K562 (cell line): Measurements from ENCODE around the gene RILP. TPM values are rescaled to one million over a fixed set of nuclear protein-coding genes. Genes with fewer than 3 reads are reported as not detected.

Experiments
- E2F1 ChIP-seq: sonication (generic); formaldehyde crosslinking; IDR thresholded peaks from 2 replicates; pipeline ENCODE4 v1.8.1; 2023; ENCODE audit warnings: mild to moderate bottlenecking, missing genetic modification reagents, moderate library complexity
- GTF3C2 ChIP-seq: IDR thresholded peaks from 3 replicates; pipeline ENCODE4 v1.6.1; 2011; ENCODE audit warnings: borderline replicate concordance, mild to moderate bottlenecking, moderate library complexity; ENCODE audit not compliant: insufficient read length; ENCODE audit errors: extremely low read depth
- MCM5 ChIP-seq: fragments of 450-650 bp; IDR thresholded peaks from 2 replicates; pipeline ENCODE4 v1.6.1; 2016; ENCODE audit warnings: low read depth
- NCOA1 ChIP-seq: fragments of 450-650 bp; IDR thresholded peaks from 2 replicates; pipeline ENCODE4 v1.6.1; 2016; ENCODE audit warnings: low read depth
- NR4A1 ChIP-seq, 2 experiments: fragments of 250-450 bp in 1 of 2; fragments of 450-650 bp in 1 of 2; sonication (Bioruptor Pico) in 1 of 2; IDR thresholded peaks; 2 replicates each; pipeline versions ENCODE4 v1.4.0 to v1.6.1; 2016 to 2020; ENCODE audit warnings: mild to moderate bottlenecking in 2 of 2, missing compliant biosample characterization in 1 of 2, missing genetic modification characterization in 1 of 2, moderate library complexity in 1 of 2
- PATZ1 ChIP-seq: fragments of 250-450 bp; sonication (Bioruptor Pico); IDR thresholded peaks from 2 replicates; pipeline ENCODE4 v1.5.0; 2020; ENCODE audit warnings: mild to moderate bottlenecking, borderline replicate concordance
- RBM14 ChIP-seq: fragments of 200-400 bp; formaldehyde crosslinking; IDR thresholded peaks from 2 replicates; pipeline ENCODE4 v1.6.1; 2018; ENCODE audit warnings: low read depth, mild to moderate bottlenecking, low read length, moderate library complexity, borderline replicate concordance; ENCODE audit not compliant: insufficient read depth
- RFX5 ChIP-seq: IDR thresholded peaks from 2 replicates; pipeline ENCODE4 v1.6.1; 2011; ENCODE audit warnings: low read depth, mild to moderate bottlenecking, improper control_type of control experiment, low read length
- RHOXF2B ChIP-seq: fragments of 250-450 bp; sonication (Bioruptor Pico); conservative IDR thresholded peaks from 2 replicates; pipeline ENCODE4 v1.5.1; 2021
- SFPQ ChIP-seq: fragments of 200-400 bp; formaldehyde crosslinking; IDR thresholded peaks from 2 replicates; pipeline ENCODE4 v1.6.1; 2017; ENCODE audit warnings: mild to moderate bottlenecking, low read depth, low read length, moderate library complexity
- SRSF9 ChIP-seq: fragments of 200-400 bp; formaldehyde crosslinking; IDR thresholded peaks from 2 replicates; pipeline ENCODE4 v1.6.1; 2017; ENCODE audit warnings: low read depth, low read length, borderline replicate concordance
- TAF9B ChIP-seq: fragments of 450-650 bp; IDR thresholded peaks from 2 replicates; pipeline ENCODE4 v1.6.1; 2018; ENCODE audit warnings: mild to moderate bottlenecking; ENCODE audit not compliant: partially characterized antibody
- TCF7 ChIP-seq: sonication (generic); IDR thresholded peaks from 2 replicates; pipeline ENCODE4 v1.6.1; 2016; ENCODE audit warnings: antibody characterized with exemption, borderline replicate concordance
- ZFP36 ChIP-seq: fragments of 150-350 bp; IDR thresholded peaks from 2 replicates; pipeline ENCODE4 v1.6.1; 2018; ENCODE audit warnings: low read length, low read depth; ENCODE audit not compliant: partially characterized antibody
- ZNF124 ChIP-seq: sonication (generic); formaldehyde crosslinking; IDR thresholded peaks from 2 replicates; pipeline ENCODE4 v1.8.1; 2022; ENCODE audit warnings: missing genetic modification reagents
- ZNF217 ChIP-seq: sonication (generic); formaldehyde crosslinking; IDR thresholded peaks from 2 replicates; pipeline ENCODE4 v1.8.0; 2022; ENCODE audit warnings: mild to moderate bottlenecking, missing genetic modification reagents
- ZNF23 ChIP-seq: fragments of 250-450 bp; sonication (Bioruptor Pico); IDR thresholded peaks from 2 replicates; pipeline ENCODE4 v1.4.0; 2020; ENCODE audit warnings: mild to moderate bottlenecking
- ZNF347 ChIP-seq: fragments of 450-650 bp; formaldehyde crosslinking; IDR thresholded peaks from 2 replicates; pipeline ENCODE4 v1.4.0; 2020; ENCODE audit warnings: low read depth, mild to moderate bottlenecking, moderate library complexity
- ZNF830 ChIP-seq: fragments of 250-450 bp; sonication (Bioruptor Pico); IDR thresholded peaks from 2 replicates; pipeline ENCODE4 v1.5.0; 2021; ENCODE audit warnings: mild to moderate bottlenecking
- polyA plus RNA-seq, 8 experiments: library from polyadenylated mRNA; depleted of rRNA in 4 of 8; stranded (reverse) in 5 of 8; unstranded in 3 of 8; fragments of >200 nt; fragmentation: Nextera tagmentation in 2 of 8; fragmentation: Illumina TruSeq in 1 of 8; extraction: Ambion mirVana in 2 of 8; extraction: Trizol in 1 of 8; gene quantifications; 2 replicates each; pipeline versions ENCODE4 v1.2.1 to v1.2.3, GENCODE V29; 2011 to 2014; ENCODE audit warnings: inconsistent platforms in 1 of 8, missing spikeins in 1 of 8
- total RNA-seq, 7 experiments: library from RNA; depleted of rRNA in 6 of 7; stranded (reverse); fragments of >200 nt in 6 of 7; fragmentation: Illumina TruSeq in 2 of 7; extraction: Trizol in 2 of 7; gene quantifications; 2 replicates each; pipeline versions ENCODE4 v1.2.1 to v1.2.3, GENCODE V29; 2011 to 2021; ENCODE audit warnings: low replicate concordance in 1 of 7

RILP gene
- total and polyA plus RNA-seq, 9 of the 15 experiments (the other 6 are each of a cell fraction or from before 2014, with no cell fraction given): 0.75 to 54.9 (median 27.8) TPM

GRCh38 chr17:1684378-1685189, 34.9 kb upstream of the RILP start, which contains the start of gene PRPF8 (continued):
- TF ChIP-seq RHOXF2B (CRISPR knock-in tag) (no peak), ZNF830 (no peak), RFX5 (no peak), RBM14 (no peak), ZNF23 (CRISPR knock-in tag) (no peak), E2F1 (no peak), NR4A1 (CRISPR knock-in tag; IDR thresholded peaks at IDR 0.05) (no peak), NR4A1 (tag; IDR thresholded peaks at IDR 0.05) (no peak), PATZ1 (CRISPR knock-in tag) (no peak), SRSF9 (no peak), ZNF124 (CRISPR knock-in tag) (no peak), NCOA1 (no peak), MCM5 (no peak), SFPQ (no peak), ZNF217 (CRISPR knock-in tag) (no peak), ZFP36 (no peak), GTF3C2 (no peak), ZNF347 (CRISPR knock-in tag) (no peak), TAF9B (no peak), TCF7 (no peak; the same call in 1 of the 2 replicates)
